A673 (cell line): ENCODE results near the gene CLPX. TPM values are rescaled to one million over a fixed set of nuclear protein-coding genes. Genes with fewer than 3 reads are reported as not detected.

Experiments
- BruUV-seq: library from RNA; stranded (reverse); fragments of 400-500 nt; replicated peaks from 2 replicates; lab custom pipeline; 2021; lab: Mats Ljungman, UMichigan
- CTCF ChIA-PET: fragments of 300-600 bp; sonication (Branson Sonifier 250); formaldehyde crosslinking; loops from one replicate; lab custom pipeline; 2022; ENCODE audit warnings: antibody characterized with exemption; lab: Charles Lee
- POLR2A ChIA-PET: fragments of 300-600 bp; sonication (Branson Sonifier 250); formaldehyde crosslinking; loops from one replicate; lab custom pipeline; 2022; ENCODE audit warnings: antibody characterized with exemption; ENCODE audit not compliant: low non-redundant PET; lab: Charles Lee
- DNase-seq: peaks from one replicate; pipeline ENCODE4 v3.0.0-alpha.2; 2015; ENCODE audit warnings: low spot score
- H3K27ac ChIP-seq: fragments of 200-600 bp; sonication (generic); 2 replicates; pipeline ENCODE4 v1.5.1; 2016; ENCODE audit warnings: mixed run types, low read depth, mild to moderate bottlenecking, mixed read lengths, antibody characterized with exemption, low read length; ENCODE audit not compliant: poor library complexity, severe bottlenecking
- H3K27me3 ChIP-seq: fragments of 200-600 bp; sonication (generic); replicated peaks from 2 replicates; pipeline ENCODE4 v1.6.1; 2017; ENCODE audit warnings: mixed run types, low read depth, mild to moderate bottlenecking, mixed read lengths, antibody characterized with exemption, low read length; ENCODE audit not compliant: insufficient read depth, poor library complexity
- H3K36me3 ChIP-seq: fragments of 200-600 bp; sonication (generic); 2 replicates; pipeline ENCODE4 v1.6.1; 2016; ENCODE audit warnings: mixed run types, mild to moderate bottlenecking, mixed read lengths, antibody characterized with exemption, low read length; ENCODE audit not compliant: insufficient read depth, poor library complexity, severe bottlenecking
- H3K4me1 ChIP-seq: fragments of 200-600 bp; sonication (generic); 2 replicates; pipeline ENCODE4 v1.6.1; 2017; ENCODE audit warnings: mixed run types, mild to moderate bottlenecking, mixed read lengths, antibody characterized with exemption, low read length; ENCODE audit not compliant: insufficient read depth, poor library complexity, severe bottlenecking
- H3K4me3 ChIP-seq: fragments of 200-600 bp; sonication (generic); 2 replicates; pipeline ENCODE4 v1.5.1; 2016; ENCODE audit warnings: low read depth, mixed run types, mild to moderate bottlenecking, mixed read lengths, low read length; ENCODE audit not compliant: poor library complexity, severe bottlenecking
- H3K9me3 ChIP-seq: fragments of 200-600 bp; sonication (generic); 2 replicates; pipeline ENCODE4 v1.6.1; 2016; ENCODE audit warnings: mixed run types, low read depth, mild to moderate bottlenecking, mixed read lengths, antibody characterized with exemption, low read length; ENCODE audit not compliant: poor library complexity, severe bottlenecking
- CTCF ChIP-seq: fragments of 300-800, 200-600 bp; sonication (generic); conservative IDR thresholded peaks from 2 replicates; pipeline ENCODE4 v1.5.1; 2017; ENCODE audit warnings: low read depth, mild to moderate bottlenecking, antibody characterized with exemption, low read length, moderate library complexity, mixed read lengths
- EZH2 ChIP-seq: fragments of 200-600 bp; sonication (generic); IDR thresholded peaks from 2 replicates; pipeline ENCODE4 v1.6.1; 2017; ENCODE audit warnings: borderline replicate concordance, low read depth, mild to moderate bottlenecking, mixed read lengths, antibody characterized with exemption, low read length; ENCODE audit not compliant: poor library complexity, severe bottlenecking
- intact Hi-C: fragments of 100-400 bp; cut with micrococcal nuclease; formaldehyde crosslinking; loops from one replicate; pipeline ENCODE4 v1.10.0; 2022; ENCODE audit not compliant: unreplicated experiment
- total RNA-seq: library from RNA; stranded (reverse); gene quantifications from 2 replicates; pipeline ENCODE4 v1.2.3, GENCODE V29; 2021

Gene CLPX
- total RNA-seq, 1 experiment from 2014 or later, result 60.2 TPM

- intact Hi-C loops, result no loop called here
- H3K27me3 ChIP-seq, result no peaks in the 10 kb centered on the region
- no peak for TF ChIP-seq CTCF
- no peak for TF ChIP-seq EZH2
- H3K36me3 ChIP-seq, result no peaks in the 10 kb centered on the region
- BruUV-seq, result no TSS peak
- H3K9me3 ChIP-seq, result no peaks in the 10 kb centered on the region
- no peaks in the 10 kb centered on the region for H3K4me1 ChIP-seq
- no peak overlapping the region for H3K4me3 ChIP-seq
- DNase-seq, result no peak
- no peak overlapping the region for H3K27ac ChIP-seq
- ChIA-PET CTCF (no interaction called here), POLR2A (no interaction called here)
Observed at GRCh38 chr15:65217526-65218482, 32.7 kb upstream of the CLPX start.

- Histone ChIP-seq H3K36me3 (no peaks in the 10 kb centered on the region), H3K27ac (no peak overlapping the region), H3K4me1 (peaks cover 7% of the 10 kb centered on the region), H3K9me3 (no peaks in the 10 kb centered on the region), H3K4me3 (no peak overlapping the region), H3K27me3 (no peaks in the 10 kb centered on the region)
- ChIA-PET POLR2A (no interaction called here), CTCF (no interaction called here)
- intact Hi-C loops, result no loop called here
- no peak for TF ChIP-seq EZH2
- TF ChIP-seq CTCF, result no peak
- no peak for DNase-seq
- no TSS peak for BruUV-seq
Observed at GRCh38 chr15:65215496-65215895, 30.4 kb upstream of the CLPX start.

- DNase-seq, result no peak
- TF ChIP-seq CTCF (no peak), EZH2 (no peak)
- ChIA-PET CTCF (no interaction called here), POLR2A (no interaction called here)
- H3K36me3 ChIP-seq, result no peaks in the 10 kb centered on the region
- H3K9me3 ChIP-seq, result no peaks in the 10 kb centered on the region
- intact Hi-C loops, result no loop called here
- BruUV-seq, result no TSS peak
- H3K27me3 ChIP-seq, result no peaks in the 10 kb centered on the region
- no peak overlapping the region for H3K4me3 ChIP-seq
- H3K4me1 ChIP-seq, result peaks cover 7% of the 10 kb centered on the region
- H3K27ac ChIP-seq, result no peak overlapping the region
Observed at GRCh38 chr15:65214010-65214409, 28.9 kb upstream of the CLPX start.
